Measurements from ENCODE around the gene DICER1.

The DICER1 gene

GRCh38 chr14:95092723-95093122, 64.6 kb downstream of the DICER1 start:
- no peak for DNase-seq (ENCODE audit: low read depth in 1 of 2, low spot score in 1 of 2)

GRCh38 chr14:95091581-95091980, 65.7 kb downstream of the DICER1 start:
- DNase-seq (ENCODE audit: low read depth in 1 of 2, low spot score in 1 of 2), result no peak

GRCh38 chr14:95088665-95089064, 68.7 kb downstream of the DICER1 start:
- no peak for DNase-seq (ENCODE audit: low read depth in 1 of 2, low spot score in 1 of 2)

- no peak for DNase-seq (ENCODE audit: low read depth in 1 of 2, low spot score in 1 of 2)
These were observed 69.7 kb downstream of the DICER1 start for GRCh38 chr14:95087619-95088018.

GRCh38 chr14:95085321-95085720, 72.0 kb downstream of the DICER1 start:
- no peak for DNase-seq (ENCODE audit: low read depth in 1 of 2, low spot score in 1 of 2)

- DNase-seq (ENCODE audit: low read depth in 1 of 2, low spot score in 1 of 2), result no peak
These were observed 78.5 kb downstream of the DICER1 start for GRCh38 chr14:95078867-95079266.

GRCh38 chr14:95077345-95077744, 80.0 kb downstream of the DICER1 start:
- DNase-seq (ENCODE audit: low read depth in 1 of 2, low spot score in 1 of 2), result no peak

GRCh38 chr14:95075789-95076188, 81.5 kb downstream of the DICER1 start:
- no peak for DNase-seq (ENCODE audit: low read depth in 1 of 2, low spot score in 1 of 2)

- no peak for DNase-seq (ENCODE audit: low read depth in 1 of 2, low spot score in 1 of 2)
These were observed 83.4 kb downstream of the DICER1 start for GRCh38 chr14:95073947-95074346.

- no peak for DNase-seq (ENCODE audit: low read depth in 1 of 2, low spot score in 1 of 2)
These were observed 84.9 kb downstream of the DICER1 start for GRCh38 chr14:95072310-95072905.

GRCh38 chr14:95071649-95072280, 85.6 kb downstream of the DICER1 start:
- no peak for DNase-seq (ENCODE audit: low read depth in 1 of 2, low spot score in 1 of 2)

- no peak for DNase-seq (ENCODE audit: low read depth in 1 of 2, low spot score in 1 of 2)
These were observed 86.4 kb downstream of the DICER1 start for GRCh38 chr14:95070748-95071435.

- no peak for DNase-seq (ENCODE audit: low read depth in 1 of 2, low spot score in 1 of 2)
These were observed 87.8 kb downstream of the DICER1 start for GRCh38 chr14:95069547-95069946.

GRCh38 chr14:95069018-95069417, 88.3 kb downstream of the DICER1 start:
- no peak for DNase-seq (ENCODE audit: low read depth in 1 of 2, low spot score in 1 of 2)

- DNase-seq (ENCODE audit: low read depth in 1 of 2, low spot score in 1 of 2), result no peak
These were observed 88.8 kb downstream of the DICER1 start for GRCh38 chr14:95068521-95068920.

- DNase-seq (ENCODE audit: low read depth in 1 of 2, low spot score in 1 of 2), result no peak
These were observed 89.2 kb downstream of the DICER1 start for GRCh38 chr14:95068080-95068479.

GRCh38 chr14:95067526-95067925, 89.8 kb downstream of the DICER1 start:
- no peak for DNase-seq (ENCODE audit: low read depth in 1 of 2, low spot score in 1 of 2)

- DNase-seq (ENCODE audit: low read depth in 1 of 2, low spot score in 1 of 2), result no peak
These were observed 90.8 kb downstream of the DICER1 start for GRCh38 chr14:95066427-95066986.

- DNase-seq (ENCODE audit: low read depth in 1 of 2, low spot score in 1 of 2), result no peak
These were observed 91.9 kb downstream of the DICER1 start for GRCh38 chr14:95065411-95065810.

- no peak for DNase-seq (ENCODE audit: low read depth in 1 of 2, low spot score in 1 of 2)
These were observed 92.6 kb downstream of the DICER1 start for GRCh38 chr14:95064734-95065133.

GRCh38 chr14:95064256-95064655, 93.1 kb downstream of the DICER1 start:
- DNase-seq (ENCODE audit: low read depth in 1 of 2, low spot score in 1 of 2), result no peak

GRCh38 chr14:95063391-95063790, 93.9 kb downstream of the DICER1 start:
- no peak for DNase-seq (ENCODE audit: low read depth in 1 of 2, low spot score in 1 of 2)

Data from activated CD4-positive, alpha-beta T cell treated with anti-CD3 and anti-CD28 coated beads, Interleukin-2, amount 50 U/mL, for 24 hours (primary cell).